B cell (primary cell): ENCODE results near the gene PDE11A. TPM values are rescaled to one million over a fixed set of nuclear protein-coding genes. Genes with fewer than 3 reads are reported as not detected.

Experiments used
- ATAC-seq: fragments of 200-7000 bp; cut with Tn5 transposase; one replicate; pipeline ENCODE4 v1.10.0; 2021; ENCODE audit warnings: low read depth, mild to moderate bottlenecking, moderate number of reproducible peaks, moderate library complexity
- CTCF ChIA-PET: fragments of 350-600 bp; sonication (Branson Sonifier 250); formaldehyde crosslinking; loops from one replicate; lab custom pipeline; 2021; ENCODE audit warnings: antibody characterized with exemption, inconsistent platforms; lab: Charles Lee
- POLR2A ChIA-PET: fragments of 350-600 bp; sonication (Branson Sonifier 250); formaldehyde crosslinking; loops from one replicate; lab custom pipeline; 2021; ENCODE audit warnings: antibody characterized with exemption; lab: Charles Lee
- DNase-seq: peaks from one replicate; pipeline ENCODE4 v3.0.0; 2013
- H2AFZ ChIP-seq: 2 replicates; pipeline ENCODE4 v1.6.1; 2012; ENCODE audit warnings: mild to moderate bottlenecking, low read depth, low read length; ENCODE audit not compliant: insufficient read depth, poor library complexity, severe bottlenecking
- H3K27ac ChIP-seq, 2 donors: 1 replicate in 1 of 2; 2 replicates in 1 of 2; pipeline ENCODE4 v1.5.1; 2012 to 2013; ENCODE audit warnings: low read length in 2 of 2, mild to moderate bottlenecking in 2 of 2, moderate library complexity in 1 of 2
- H3K27me3 ChIP-seq, 4 experiments: fragments of 200-600 bp in 1 of 4; sonication (generic) in 1 of 4; replicated peaks in 1 of 4; 1 replicate in 2 of 4; 2 replicates in 2 of 4; pipeline versions ENCODE4 v1.6.1 to v1.7.0; 2013 to 2016; ENCODE audit warnings: low read length in 3 of 4, mild to moderate bottlenecking in 2 of 4, mixed read lengths in 1 of 4, moderate library complexity in 1 of 4; ENCODE audit not compliant: insufficient read depth in 4 of 4, control insufficient read depth in 3 of 4; ENCODE audit errors: control extremely low read depth in 1 of 4
- H3K36me3 ChIP-seq, 2 experiments: replicated peaks in 1 of 2; 1 replicate in 1 of 2; 2 replicates in 1 of 2; pipeline versions ENCODE4 v1.6.1 to v1.7.1; 2013; ENCODE audit warnings: low read length in 1 of 2; ENCODE audit not compliant: insufficient read depth in 2 of 2, control insufficient read depth in 1 of 2; ENCODE audit errors: control extremely low read depth in 1 of 2, extremely low read depth in 1 of 2
- H3K4me1 ChIP-seq, 2 donors: fragments of 200-600 bp in 1 of 2; sonication (generic) in 1 of 2; 1 replicate in 1 of 2; 2 replicates in 1 of 2; pipeline versions ENCODE4 v1.5.1 to v1.6.1; 2013 to 2017; ENCODE audit warnings: low read length in 2 of 2; ENCODE audit not compliant: control insufficient read depth in 2 of 2, insufficient read depth in 2 of 2
- H3K4me2 ChIP-seq: replicated peaks from 2 replicates; pipeline ENCODE3; 2012; ENCODE audit warnings: mild to moderate bottlenecking, low read depth, low read length; ENCODE audit not compliant: poor library complexity, severe bottlenecking
- H3K4me3 ChIP-seq, 5 experiments: fragments of 200-600 bp in 1 of 5; sonication (generic) in 1 of 5; 1 replicate in 3 of 5; 2 replicates in 2 of 5; pipeline versions ENCODE4 v1.5.1 to v1.7.0; 2011 to 2016; ENCODE audit warnings: low read length in 4 of 5, mild to moderate bottlenecking in 4 of 5, low read depth in 2 of 5, control low read depth in 1 of 5, moderate library complexity in 1 of 5; ENCODE audit not compliant: insufficient read depth in 1 of 5; ENCODE audit errors: control extremely low read depth in 1 of 5, extremely low read depth in 1 of 5
- H3K79me2 ChIP-seq: fragments of 200-600 bp; sonication (generic); one replicate; pipeline ENCODE4 v1.6.0; 2016; ENCODE audit warnings: low read length; ENCODE audit not compliant: control insufficient read depth, insufficient read depth
- H3K9ac ChIP-seq: fragments of 200-600 bp; sonication (generic); 2 replicates; pipeline ENCODE4 v1.6.1; 2017; ENCODE audit warnings: mild to moderate bottlenecking, low read length, moderate library complexity
- H3K9me3 ChIP-seq, 3 donors: one replicate each; pipeline versions ENCODE4 v1.6.1 to v1.7.1; 2013; ENCODE audit warnings: low read length in 2 of 3; ENCODE audit not compliant: control insufficient read depth in 2 of 3, insufficient read depth in 1 of 3; ENCODE audit errors: control extremely low read depth in 1 of 3
- H4K20me1 ChIP-seq: 2 replicates; pipeline ENCODE4 v1.6.0; 2012; ENCODE audit warnings: mild to moderate bottlenecking, low read length; ENCODE audit not compliant: insufficient read depth, control insufficient read depth, poor library complexity, severe bottlenecking
- H3K27ac Mint-ChIP-seq: one replicate; pipeline ENCODE4 v1.8.0; 2021; ENCODE audit warnings: mixed read lengths
- H3K27me3 Mint-ChIP-seq: one replicate; pipeline ENCODE4 v1.8.0; 2021; ENCODE audit warnings: mixed read lengths
- H3K4me1 Mint-ChIP-seq: one replicate; pipeline ENCODE4 v1.8.0; 2021; ENCODE audit warnings: mixed read lengths
- H3K4me3 Mint-ChIP-seq: one replicate; pipeline ENCODE4 v1.8.0; 2021; ENCODE audit warnings: mixed read lengths
- H3K9me3 Mint-ChIP-seq: one replicate; pipeline ENCODE4 v1.8.0; 2022; ENCODE audit warnings: mixed read lengths; ENCODE audit not compliant: insufficient read depth
- EZH2 ChIP-seq: IDR thresholded peaks from 2 replicates; pipeline ENCODE4 v1.6.1; 2012; ENCODE audit warnings: borderline replicate concordance, low read depth, mild to moderate bottlenecking, moderate library complexity, low read length; ENCODE audit not compliant: insufficient read depth, poor library complexity, severe bottlenecking
- WGBS: methylation state at CpG from one replicate; pipeline ENCODE4 v1.1.5; 2013; ENCODE audit warnings: missing lambda C conversion rate; ENCODE audit not compliant: insufficient coverage; 5-methylcytosine and 5-hydroxymethylcytosine counted together
- intact Hi-C: fragments of 100-400 bp; cut with micrococcal nuclease; formaldehyde crosslinking; loops from one replicate; pipeline ENCODE4 v1.10.0; 2022
- polyA plus RNA-seq: library from polyadenylated mRNA; depleted of rRNA; stranded (reverse); fragments of >200 nt; gene quantifications from 2 replicates; pipeline ENCODE4 v1.2.3, GENCODE V29; 2012
- total RNA-seq, 2 donors: library from RNA; stranded (reverse); fragments of 120-200 nt in 1 of 2; gene quantifications; 1 replicate in 1 of 2; 2 replicates in 1 of 2; pipeline versions ENCODE4 v1.2.3 to v1.2.4, GENCODE V29; 2013 to 2022
- TF ChIP-seq, protein P1 (sequence below): fragments of 200-600 bp; IDR thresholded peaks from one replicate; pipeline ENCODE4 v1.8.0; 2022; ENCODE audit warnings: antibody characterized with exemption, mild to moderate bottlenecking

PDE11A gene
- total and polyA plus RNA-seq, 2 donors (not counting 1 experiment from before 2014, with no cell fraction given) = 0.25 TPM; not detected in 1

GRCh38 chr2:178002038-178002437, 70.5 kb downstream of the PDE11A start:
- Histone ChIP-seq H3K79me2 (no peaks in the 10 kb centered on the region), H3K36me3 (no peaks in the 10 kb centered on the region), H2AFZ (no peak overlapping the region), H3K27me3 (no peaks in the 10 kb centered on the region), H3K4me1 (no peaks in the 10 kb centered on the region), H3K4me3 (no peak overlapping the region), H3K9ac (no peak overlapping the region), H4K20me1 (no peaks in the 10 kb centered on the region), H3K27ac (no peak overlapping the region), H3K4me2 (no peak overlapping the region), H3K9me3 (no peaks in the 10 kb centered on the region)
- ATAC-seq (no peak), DNase-seq (no peak)
- CTCF ChIA-PET = no interaction called here
- H3K4me1 Mint-ChIP-seq = no peaks in the 10 kb centered on the region
- H3K4me3 Mint-ChIP-seq = no peak overlapping the region
- H3K27me3 Mint-ChIP-seq = peaks cover 8% of the 10 kb centered on the region
- POLR2A ChIA-PET = no interaction called here
- H3K27ac Mint-ChIP-seq = no peak overlapping the region
- no peak for TF ChIP-seq EZH2
- TF ChIP-seq, protein P1, sequence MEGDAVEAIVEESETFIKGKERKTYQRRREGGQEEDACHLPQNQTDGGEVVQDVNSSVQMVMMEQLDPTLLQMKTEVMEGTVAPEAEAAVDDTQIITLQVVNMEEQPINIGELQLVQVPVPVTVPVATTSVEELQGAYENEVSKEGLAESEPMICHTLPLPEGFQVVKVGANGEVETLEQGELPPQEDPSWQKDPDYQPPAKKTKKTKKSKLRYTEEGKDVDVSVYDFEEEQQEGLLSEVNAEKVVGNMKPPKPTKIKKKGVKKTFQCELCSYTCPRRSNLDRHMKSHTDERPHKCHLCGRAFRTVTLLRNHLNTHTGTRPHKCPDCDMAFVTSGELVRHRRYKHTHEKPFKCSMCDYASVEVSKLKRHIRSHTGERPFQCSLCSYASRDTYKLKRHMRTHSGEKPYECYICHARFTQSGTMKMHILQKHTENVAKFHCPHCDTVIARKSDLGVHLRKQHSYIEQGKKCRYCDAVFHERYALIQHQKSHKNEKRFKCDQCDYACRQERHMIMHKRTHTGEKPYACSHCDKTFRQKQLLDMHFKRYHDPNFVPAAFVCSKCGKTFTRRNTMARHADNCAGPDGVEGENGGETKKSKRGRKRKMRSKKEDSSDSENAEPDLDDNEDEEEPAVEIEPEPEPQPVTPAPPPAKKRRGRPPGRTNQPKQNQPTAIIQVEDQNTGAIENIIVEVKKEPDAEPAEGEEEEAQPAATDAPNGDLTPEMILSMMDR = no peak
- H3K9me3 Mint-ChIP-seq = no peaks in the 10 kb centered on the region
- intact Hi-C loops = no loop called here

- no peaks in the 10 kb centered on the region for H4K20me1 ChIP-seq
- no peak overlapping the region for H3K27ac ChIP-seq
- no peak overlapping the region for H3K9ac ChIP-seq
- H3K9me3 ChIP-seq = no peaks in the 10 kb centered on the region
- no peak overlapping the region for H3K27ac Mint-ChIP-seq
- H3K27me3 Mint-ChIP-seq = peaks cover 9% of the 10 kb centered on the region
- H2AFZ ChIP-seq = no peak overlapping the region
- WGBS = 75% methylated on average over 2 of the region's 4 CpGs
- intact Hi-C loops = no loop called here
- no peak overlapping the region for H3K4me2 ChIP-seq
- H3K4me3 Mint-ChIP-seq = no peak overlapping the region
- no peaks in the 10 kb centered on the region for H3K36me3 ChIP-seq
- H3K9me3 Mint-ChIP-seq = no peaks in the 10 kb centered on the region
- POLR2A ChIA-PET = no interaction called here
- no peaks in the 10 kb centered on the region for H3K4me1 ChIP-seq
- CTCF ChIA-PET = no interaction called here
- no peaks in the 10 kb centered on the region for H3K79me2 ChIP-seq
- no peaks in the 10 kb centered on the region for H3K4me1 Mint-ChIP-seq
- H3K27me3 ChIP-seq = no peaks in the 10 kb centered on the region
- no peak overlapping the region for H3K4me3 ChIP-seq
- ATAC-seq = no peak
- DNase-seq = no peak
- TF ChIP-seq, protein P1 = no peak
- no peak for TF ChIP-seq EZH2
Measured at GRCh38 chr2:177998996-177999395, 73.6 kb downstream of the PDE11A start.
